HG02943 (cell line): ENCODE data around the gene ZNF778.
"Not testable (repeated sequence)": the region's sequence is repeated elsewhere in the genome, so short reads cannot be mapped to it uniquely, and the experiment has no call there.

Experiments
- ATAC-seq: cut with Tn5 transposase; IDR thresholded peaks from one replicate; pipeline ENCODE4 v1.9.1; 2021; ENCODE audit warnings: mild to moderate bottlenecking, low read depth, moderate library complexity; ENCODE audit not compliant: unreplicated experiment

The ZNF778 gene

DNA sequence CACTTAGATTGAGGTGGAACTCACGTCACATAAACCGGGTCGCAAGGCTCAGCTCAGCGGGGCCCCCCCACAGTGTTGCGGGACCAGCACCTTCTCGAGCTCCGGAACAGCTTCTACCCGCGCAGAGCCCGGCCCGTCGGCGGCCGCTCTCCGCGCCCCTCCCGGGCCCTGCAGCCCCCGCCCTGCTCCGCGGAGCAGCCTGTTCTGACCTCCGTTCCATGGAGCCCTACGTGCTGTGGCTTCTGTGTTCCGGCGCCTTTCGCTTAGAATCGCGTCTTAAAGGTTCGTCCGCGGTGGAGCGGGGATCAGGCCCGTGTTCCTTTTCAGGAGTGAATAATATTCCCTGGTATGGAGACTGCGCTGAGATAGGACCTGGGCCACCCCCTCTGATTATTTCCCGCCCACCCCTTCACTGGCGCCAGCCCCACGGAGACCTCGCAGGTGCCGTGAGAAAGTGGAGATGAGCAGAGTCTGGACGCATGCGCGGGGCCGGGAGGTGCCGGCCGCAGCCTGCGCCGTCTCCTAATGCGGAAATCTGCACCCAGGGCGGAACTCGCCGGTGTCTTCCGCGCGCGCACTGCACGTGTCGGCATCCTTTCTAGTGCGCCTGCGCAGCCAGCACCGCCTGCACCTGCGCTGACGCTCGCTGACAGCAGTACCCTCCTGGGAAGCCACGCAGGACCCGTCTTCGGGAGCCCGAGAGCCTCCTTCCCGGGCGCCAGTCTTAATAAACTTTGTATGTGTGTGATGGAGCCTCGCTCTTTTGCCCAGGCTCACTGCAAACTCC is 30.9 kb downstream of the ZNF778 start:
- ATAC-seq = no peak

DNA sequence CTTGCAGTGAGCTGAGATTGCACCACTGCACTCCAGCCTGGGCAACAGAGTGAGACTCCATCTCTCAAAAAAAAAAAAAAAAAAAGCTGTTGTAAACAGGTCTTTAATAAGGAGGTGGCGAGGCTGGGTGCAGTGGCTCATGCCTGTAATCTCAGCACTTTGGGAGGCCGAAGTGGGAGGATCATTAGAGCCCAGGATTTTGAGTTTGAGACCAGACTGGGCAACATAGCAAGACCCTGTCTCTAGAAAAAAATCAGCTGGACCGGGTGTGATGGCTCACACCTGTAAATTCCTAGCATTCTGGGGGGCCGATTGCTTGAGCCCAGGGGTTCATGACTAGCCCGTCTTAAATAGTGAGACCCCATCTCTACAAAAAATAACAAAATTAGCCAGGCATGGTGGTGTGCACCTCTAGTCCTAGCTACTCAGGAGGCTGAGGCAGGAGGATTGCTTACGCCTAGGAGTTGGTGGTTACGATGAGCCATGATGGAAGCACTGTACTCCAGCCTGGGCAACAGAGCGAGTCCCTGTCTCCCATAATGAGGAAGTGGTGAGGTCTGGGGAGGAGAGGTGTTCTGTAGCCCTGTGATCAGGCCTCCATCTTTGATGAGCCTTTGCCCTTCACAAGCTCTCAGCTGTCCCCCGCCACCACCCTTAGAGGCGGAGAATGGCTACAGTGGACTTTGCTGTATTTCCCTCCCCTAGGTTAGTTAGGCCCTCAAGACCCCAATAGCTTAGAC is 36.2 kb downstream of the ZNF778 start:
- ATAC-seq = no peak

DNA sequence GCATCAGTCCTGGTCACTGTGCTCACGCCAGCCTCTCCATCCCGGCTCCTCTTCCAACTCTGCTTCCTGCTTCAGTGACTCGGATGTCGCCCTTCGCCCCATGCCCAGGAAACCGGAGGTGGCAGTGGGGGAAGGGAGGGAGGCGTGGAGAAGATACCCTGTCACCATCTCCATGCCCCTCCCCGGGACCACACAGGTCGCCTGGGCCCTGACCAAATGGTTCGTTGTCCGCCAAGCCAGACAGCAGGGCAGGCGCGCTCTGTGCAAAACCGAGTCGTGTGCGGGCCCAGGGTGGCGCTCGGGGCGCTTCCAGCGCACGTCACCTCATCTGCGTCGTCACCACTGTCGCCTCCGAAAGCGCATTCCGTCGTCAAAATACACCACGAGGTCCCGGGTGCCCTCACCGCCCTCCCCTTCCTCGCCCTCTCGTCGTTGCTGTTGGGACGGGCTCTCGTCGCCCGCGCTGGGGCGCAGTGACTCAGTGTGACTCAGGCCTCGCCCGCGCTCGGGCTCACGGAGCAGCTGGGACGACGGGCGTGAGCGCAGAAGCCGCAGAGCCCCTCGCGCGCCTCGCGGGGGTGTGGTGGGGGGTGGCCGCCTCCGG is 39.2 kb downstream of the ZNF778 start:
- no peak for ATAC-seq

DNA sequence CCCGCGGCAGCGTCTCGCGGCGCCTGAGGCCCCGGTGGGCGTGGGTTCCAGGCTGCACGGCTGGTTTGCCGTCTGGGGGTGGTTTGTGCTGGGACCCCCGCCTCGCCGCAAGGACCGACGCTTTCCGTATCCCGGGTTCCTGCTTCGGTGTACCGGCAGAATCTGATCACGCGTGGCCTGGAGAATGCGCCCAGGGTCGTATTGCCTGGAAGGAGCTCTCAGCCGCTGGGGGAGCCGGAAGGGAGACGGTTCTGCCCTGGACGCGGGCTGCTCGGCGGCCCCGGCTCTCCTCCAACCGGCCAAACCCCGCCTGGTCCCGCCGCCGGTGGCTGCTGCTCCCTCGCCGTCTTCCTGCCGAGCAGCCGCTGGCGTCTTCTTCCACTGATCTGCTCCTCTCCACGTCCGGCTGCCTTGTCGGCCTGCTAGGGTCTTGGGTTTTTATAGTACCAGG is 39.8 kb downstream of the ZNF778 start:
- no peak for ATAC-seq

DNA sequence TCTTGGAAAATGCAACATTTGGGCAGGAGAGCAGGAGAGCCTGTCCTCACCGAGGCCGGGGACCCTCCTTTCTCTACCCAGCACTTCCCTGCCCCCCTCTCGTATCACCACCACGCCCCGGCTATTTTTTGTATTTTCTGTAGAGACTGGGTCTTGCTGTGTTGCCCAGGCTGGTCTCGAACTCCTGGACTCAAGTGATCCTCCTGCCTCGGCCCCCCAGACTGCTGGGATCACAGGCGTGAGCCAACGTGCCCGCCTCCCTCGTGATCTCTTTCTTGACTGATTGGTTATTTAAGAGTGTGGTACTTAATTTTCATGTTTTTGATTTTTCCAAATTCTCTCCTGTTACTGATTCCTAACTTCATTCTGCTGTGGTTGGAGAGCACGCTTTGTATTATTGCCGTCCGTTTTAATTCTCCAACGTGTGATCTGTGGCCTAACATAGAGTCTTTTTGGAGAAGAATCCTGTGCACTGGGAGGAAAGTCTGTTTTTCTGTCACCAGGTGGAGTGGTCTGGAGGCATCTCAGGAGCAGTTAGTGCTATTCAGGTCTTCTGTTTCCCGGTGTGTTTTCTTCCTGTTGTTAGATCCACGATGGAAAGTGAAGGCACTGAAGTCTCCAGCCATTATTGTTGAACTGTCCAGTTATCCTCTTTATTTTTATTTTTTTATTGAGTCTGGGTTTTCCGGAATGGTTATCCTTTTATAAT is 40.4 kb downstream of the ZNF778 start:
- ATAC-seq = no peak

DNA sequence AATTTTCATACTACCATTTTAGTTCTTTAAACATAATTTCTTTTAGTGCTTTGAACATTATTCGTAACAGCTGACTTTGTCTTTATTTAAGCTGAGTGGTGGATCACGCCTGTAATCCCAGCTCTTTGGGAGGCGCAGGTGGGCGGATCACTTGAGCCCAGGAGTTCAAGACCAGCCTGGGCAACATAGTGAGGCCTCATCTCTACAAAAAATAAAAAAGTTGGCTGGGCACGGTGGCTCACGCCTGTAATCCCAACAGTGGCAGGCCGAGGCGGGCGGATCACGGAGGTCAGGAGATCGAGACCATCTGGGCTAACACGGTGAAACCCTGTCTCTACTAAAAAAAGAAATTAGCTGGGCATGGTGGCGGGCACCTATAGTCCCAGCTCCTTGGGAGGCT is 42.4 kb downstream of the ZNF778 start:
- ATAC-seq = not testable (repeated sequence)

DNA sequence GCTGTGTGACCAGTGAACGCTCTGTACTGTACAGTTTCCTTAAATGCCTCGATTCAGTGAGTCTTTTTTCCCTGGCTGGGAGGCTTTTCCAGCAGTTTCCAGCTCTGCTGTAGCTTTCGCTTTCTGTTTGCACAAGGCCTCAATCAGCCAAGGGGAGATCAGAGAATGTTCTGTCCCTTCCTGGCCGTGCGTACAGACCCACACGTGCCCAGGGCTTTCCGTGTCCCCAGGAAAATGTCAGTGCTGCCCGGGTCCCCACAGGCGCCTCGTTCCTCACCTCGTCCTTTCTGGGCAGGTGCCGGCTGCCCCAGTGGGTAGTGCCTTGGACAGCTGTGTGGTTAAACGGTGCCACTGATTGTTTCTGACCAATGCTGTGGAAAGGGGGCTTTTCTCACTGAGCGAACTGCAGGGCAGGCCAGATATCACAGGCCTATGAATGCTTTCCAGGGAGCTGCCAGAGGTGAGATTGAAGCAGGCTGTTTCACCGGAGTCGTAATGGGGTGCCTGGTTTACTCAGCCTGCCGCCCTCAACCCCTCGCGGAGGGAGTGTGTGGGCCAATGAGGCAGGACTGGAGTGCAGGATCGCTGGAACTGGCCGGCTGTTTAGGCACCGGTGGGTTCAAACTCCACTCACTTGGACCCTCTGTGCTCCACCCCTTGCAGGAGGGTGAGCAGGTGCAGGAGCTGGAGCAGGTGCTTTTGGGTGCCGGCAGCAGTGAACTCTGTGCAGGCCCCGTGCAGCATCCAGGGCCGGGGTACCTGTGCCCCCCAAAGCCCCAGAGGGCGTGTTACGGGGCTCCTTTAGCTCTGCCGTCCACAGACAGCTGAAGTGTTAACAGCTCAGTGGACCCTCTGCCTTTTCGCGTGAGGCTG is 44.4 kb downstream of the ZNF778 start:
- no peak for ATAC-seq

DNA sequence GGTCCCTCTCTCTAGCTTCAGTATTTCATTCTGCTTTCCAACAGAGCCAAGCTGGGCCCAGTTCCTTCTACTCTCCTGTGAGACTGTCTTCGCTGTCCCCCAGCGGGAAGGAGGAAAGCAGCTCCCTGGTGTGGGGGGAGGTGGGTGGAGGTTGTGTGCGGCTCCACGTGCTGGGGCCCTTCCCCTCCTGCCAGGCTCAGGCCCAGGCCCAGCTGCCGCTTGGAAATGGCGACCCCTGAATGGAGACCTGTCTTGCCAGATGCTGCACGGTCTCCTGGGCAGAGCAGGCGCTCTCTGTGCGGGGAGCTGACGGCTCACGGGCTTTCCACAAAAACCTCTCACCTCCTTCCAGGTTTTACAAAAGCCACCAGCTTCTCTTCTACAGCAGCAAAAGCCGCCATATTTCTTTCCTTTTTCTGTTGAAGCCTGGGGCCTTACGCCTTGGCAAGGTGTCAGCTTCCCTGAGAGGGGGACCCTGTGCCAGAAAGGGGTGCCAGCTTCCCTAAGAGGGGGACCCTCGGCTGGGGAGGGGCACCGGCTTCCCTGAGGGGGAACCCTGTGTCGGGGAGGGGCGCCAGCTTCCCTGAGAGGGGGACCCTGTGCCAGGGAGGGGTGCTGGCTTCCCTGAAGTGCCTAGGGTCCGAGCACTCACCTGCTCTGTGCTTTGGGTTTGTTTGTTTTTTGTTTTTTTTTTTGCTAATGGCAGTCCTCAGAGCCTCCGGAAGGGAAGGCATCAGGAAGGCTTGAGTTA is 47.5 kb downstream of the ZNF778 start:
- ATAC-seq = no peak

DNA sequence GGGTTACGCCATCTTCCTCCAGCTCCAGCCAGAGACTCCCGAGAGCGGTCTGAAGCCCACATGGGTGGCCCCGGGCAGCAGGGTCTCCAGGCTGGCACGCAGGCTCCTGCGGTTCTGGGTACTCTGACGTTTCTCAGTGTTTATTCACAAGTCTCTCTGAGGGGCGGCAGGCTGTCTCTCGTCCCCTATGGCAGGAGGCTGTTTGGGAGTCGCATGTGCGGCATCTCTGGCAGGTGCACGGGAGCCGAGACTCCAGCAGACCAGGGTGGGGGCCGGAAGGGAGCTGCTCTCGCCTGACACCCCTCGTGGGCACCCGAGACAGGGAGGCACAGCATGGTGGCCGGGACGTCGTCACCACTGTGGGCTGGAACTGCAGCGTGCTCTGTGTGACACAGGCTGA is 48.1 kb downstream of the ZNF778 start:
- no peak for ATAC-seq

DNA sequence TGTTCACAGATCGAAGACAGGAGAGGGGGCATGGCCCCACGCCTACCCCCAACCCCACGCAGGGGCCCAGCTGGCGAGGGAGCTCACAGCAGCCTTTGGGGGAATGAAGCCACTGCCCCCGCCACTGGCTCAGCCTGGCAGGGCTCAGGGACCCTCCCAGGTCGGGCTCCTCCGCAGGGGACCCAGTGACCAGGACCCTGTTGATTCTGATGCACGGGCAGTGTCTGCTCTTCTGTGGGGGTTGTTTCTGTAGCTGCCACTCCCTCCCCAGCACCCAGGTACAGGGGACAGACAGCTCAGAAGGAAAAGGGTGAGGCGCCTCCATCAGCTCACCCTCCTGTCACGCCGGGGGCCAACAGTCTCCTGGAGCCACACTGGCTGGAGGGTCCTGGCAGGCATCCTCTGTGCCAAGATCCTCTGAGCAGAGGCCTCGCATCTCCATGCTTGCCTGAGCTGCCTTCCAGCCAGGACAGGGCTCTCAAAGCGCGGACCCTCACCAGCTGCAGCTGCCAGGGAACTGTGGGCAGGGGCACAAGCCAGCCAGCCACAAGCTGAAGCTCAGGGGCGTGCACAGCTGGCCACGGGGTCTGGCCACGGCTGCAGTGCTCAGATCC is 49.1 kb downstream of the ZNF778 start:
- ATAC-seq = no peak

DNA sequence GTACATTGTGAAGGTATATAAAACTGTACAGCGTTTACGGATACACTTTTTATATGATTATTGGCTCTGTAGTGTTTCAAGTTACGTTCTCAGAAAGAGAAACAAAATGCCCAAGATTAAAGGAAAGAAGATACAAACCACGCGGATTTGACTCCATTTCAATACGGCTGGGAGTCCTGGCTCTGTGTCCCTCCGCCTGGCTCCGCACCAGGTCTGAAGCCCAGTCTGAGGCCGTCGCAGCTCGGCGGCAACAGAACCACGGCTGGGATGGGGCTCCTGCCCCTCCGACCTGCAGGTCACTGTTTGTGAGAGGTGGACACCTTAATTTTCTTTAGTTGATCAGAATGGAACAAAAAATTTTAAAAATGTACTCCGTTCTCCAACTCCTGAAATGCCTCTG is 50.2 kb downstream of the ZNF778 start:
- ATAC-seq = not testable (repeated sequence)

DNA sequence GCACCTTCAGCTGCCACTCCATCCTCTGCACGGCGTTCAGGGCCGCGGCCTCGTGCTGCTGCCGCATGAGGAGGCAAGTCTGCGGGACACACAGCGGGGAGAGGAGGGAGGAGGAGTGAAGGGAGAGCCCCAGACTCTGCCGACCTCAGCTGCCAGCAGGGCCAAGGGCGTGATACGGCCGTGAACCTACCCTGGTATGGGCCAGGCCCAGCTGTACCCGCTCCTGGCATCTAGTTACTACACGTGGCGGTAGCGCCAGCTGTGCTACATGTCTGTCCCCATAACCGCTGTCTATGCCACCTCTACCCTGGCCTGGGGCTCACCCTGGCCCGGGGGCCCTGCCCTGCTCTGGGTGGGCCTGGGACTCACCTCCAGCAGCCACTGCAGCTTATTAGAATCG is 51.1 kb downstream of the ZNF778 start:
- ATAC-seq = no peak

DNA sequence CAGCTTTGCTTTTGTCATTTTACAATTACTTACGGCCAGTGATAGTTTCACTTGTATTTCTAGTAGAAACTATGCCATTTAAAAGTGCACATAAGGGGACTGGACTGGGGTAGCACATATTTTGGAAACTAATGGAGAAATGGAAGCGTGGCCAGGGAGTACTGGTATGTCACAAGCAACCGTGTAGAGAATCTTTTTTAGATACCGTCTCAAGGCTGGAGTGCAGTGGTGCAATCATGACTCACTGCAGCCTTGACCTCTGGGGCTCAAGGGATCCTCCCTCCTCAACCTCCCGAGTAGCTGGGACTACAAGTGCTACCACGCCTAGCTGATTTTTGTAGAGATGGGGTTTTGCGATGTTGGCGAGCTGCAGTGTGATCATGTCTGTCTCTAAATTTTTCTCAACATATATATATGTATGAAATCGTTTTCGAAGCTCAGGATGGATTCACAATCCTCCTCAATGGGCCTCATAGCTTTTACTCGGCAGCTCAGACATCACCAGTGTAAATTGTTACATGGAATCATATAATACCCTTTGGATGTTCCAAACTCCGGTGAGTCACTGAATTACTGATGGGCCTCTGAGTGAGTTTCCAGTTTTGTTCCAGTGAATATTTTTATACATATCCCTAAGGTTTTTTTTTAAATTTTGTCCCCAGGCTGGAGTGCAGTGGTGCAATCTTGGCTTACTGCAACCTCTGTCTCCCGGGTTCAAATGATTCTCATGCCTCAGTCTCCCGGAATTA is 51.7 kb downstream of the ZNF778 start:
- no peak for ATAC-seq

DNA sequence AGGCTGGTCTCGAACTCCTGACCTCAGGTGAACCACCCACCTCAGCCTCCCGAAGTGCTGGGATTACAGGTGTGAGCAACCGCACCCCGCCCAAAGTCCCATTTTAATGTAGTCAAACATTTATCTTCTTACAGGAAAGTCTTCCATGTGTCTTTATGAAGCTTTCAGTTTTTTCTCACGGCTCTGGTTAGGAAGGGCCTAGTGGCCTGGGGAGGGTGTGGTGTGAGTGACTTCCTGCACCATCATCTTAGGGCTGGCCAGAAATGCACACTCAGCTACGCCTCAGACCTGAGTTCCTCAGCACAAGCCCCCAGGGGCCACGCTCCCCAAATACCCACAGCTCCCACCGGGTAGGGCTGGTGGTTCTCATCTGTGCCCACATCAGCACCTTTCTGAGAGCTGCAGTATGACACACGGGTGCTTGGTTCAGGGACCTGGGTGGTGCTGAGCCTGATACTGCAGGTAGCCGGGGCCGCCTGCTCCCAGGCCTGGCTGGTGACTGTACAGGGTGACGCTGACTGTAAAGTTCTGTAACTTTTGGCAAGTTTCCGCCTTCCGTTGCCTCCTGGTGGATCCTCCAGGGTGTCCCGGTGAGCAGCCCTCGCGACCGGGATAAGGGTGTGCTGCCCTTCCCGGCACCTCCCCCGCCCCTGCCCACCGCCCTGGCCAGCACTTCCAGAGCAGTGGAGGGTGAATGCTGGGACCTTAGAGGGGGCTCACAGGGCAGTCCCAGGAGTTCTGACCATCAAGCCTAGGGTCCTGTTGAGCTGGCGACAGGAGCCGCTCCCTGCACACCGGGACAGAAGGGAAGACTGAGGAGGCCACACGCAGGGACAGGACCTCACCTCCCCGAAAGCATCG is 52.5 kb downstream of the ZNF778 start:
- no peak for ATAC-seq

DNA sequence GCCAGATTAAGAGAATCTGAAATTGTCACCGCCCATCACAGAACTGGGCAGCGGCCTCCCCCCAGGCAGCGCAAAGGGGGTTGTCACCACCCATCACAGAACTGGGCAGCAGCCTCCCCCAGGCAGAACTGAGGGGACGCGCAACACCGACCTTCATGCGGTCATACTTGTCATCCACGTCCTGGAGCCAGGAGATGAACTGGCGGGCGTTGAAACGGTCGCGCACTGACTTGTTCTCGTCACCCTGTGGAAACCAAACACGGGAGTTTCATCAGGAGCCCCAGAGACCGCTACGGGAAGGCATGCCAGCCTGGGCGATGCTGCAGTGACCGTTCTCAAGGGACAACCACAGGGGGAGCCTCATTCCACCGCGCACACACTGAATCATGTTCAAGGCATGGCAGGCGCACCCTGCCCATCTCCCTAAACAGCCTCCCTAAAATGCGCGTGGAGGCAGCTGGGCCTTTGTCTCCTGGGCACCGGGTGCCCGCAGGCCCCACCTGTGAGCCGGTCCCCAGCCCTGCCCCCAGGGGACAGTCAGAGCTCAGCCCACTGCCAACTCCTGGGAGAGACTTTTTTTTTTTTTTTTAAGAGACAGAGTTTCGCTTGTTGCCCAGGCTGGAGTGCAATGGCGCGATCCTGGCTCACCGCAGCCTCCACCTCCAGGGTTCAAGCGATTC is 53.3 kb downstream of the ZNF778 start:
- no peak for ATAC-seq

DNA sequence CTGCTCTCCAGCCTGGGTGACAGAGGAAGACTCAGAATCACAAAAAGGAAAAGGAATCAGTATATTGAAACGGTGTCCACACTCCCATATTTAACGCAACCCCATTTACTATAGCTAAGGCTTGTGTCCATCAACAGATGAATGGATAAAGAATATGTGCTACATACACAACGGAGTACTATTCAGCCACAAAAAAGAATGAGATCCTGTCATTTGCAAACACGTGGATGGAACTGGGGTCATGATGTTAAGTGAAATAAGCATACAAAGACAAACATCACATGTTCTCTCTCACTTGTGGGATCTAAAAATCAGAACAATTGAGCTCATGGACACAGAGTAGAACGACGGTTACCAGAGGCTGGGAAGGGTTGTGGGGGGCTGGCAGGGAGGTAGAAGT is 55.1 kb downstream of the ZNF778 start:
- ATAC-seq = no peak
